Loucy (cell line): ENCODE results near the gene STK4.

ENCODE experiments used
- CTCF ChIP-seq: fragments of 200-600 bp; sonication (generic); conservative IDR thresholded peaks from 2 replicates; pipeline ENCODE4 v1.5.1; 2014; ENCODE audit warnings: mild to moderate bottlenecking, antibody characterized with exemption, low read length
- EZH2phosphoT487 ChIP-seq: fragments of 200-600 bp; IDR thresholded peaks from 2 replicates; pipeline ENCODE4 v1.6.1; 2018; ENCODE audit warnings: antibody characterized with exemption, mild to moderate bottlenecking, moderate library complexity, borderline replicate concordance

GRCh38 chr20:44917399-44917798, 48.9 kb upstream of the STK4 start:
- TF ChIP-seq CTCF: no peak
- TF ChIP-seq EZH2phosphoT487: no peak
